Neural progenitor cell (in vitro differentiated cells): ENCODE measurements around the gene CHCT1. TPM values are rescaled to one million over a fixed set of nuclear protein-coding genes. Genes with fewer than 3 reads are reported as not detected.

ENCODE experiments used
- DNase-seq: peaks from one replicate; pipeline ENCODE4 v3.0.0-alpha.2; 2016; ENCODE audit warnings: low spot score
- H2AFZ ChIP-seq: fragments of 200-600 bp; sonication (generic); replicated peaks from 2 replicates; pipeline ENCODE4 v1.6.1; 2016; ENCODE audit warnings: antibody characterized with exemption
- H3F3A ChIP-seq: fragments of 200-600 bp; sonication (generic); 2 replicates; pipeline ENCODE4 v1.6.1; 2016; ENCODE audit warnings: antibody characterized with exemption, low read depth
- H3K27ac ChIP-seq: fragments of 200-600 bp; sonication (generic); 2 replicates; pipeline ENCODE4 v1.5.1; 2016; ENCODE audit warnings: mild to moderate bottlenecking
- H3K27me3 ChIP-seq: fragments of 200-600 bp; sonication (generic); 2 replicates; pipeline ENCODE4 v1.6.1; 2016; ENCODE audit warnings: mild to moderate bottlenecking, moderate library complexity
- H3K36me3 ChIP-seq: fragments of 200-600 bp; sonication (generic); 2 replicates; pipeline ENCODE4 v1.5.1; 2016
- H3K4me1 ChIP-seq: fragments of 200-600 bp; sonication (generic); 2 replicates; pipeline ENCODE4 v1.6.1; 2016; ENCODE audit warnings: mixed run types
- H3K4me2 ChIP-seq: fragments of 200-600 bp; sonication (generic); 2 replicates; pipeline ENCODE4 v1.6.1; 2016
- H3K4me3 ChIP-seq: fragments of 200-600 bp; sonication (generic); 2 replicates; pipeline ENCODE4 v1.5.1; 2016
- H3K79me2 ChIP-seq: fragments of 200-600 bp; sonication (generic); 2 replicates; pipeline ENCODE4 v1.6.1; 2016; ENCODE audit warnings: low read depth
- H3K9ac ChIP-seq: fragments of 200-600 bp; sonication (generic); 2 replicates; pipeline ENCODE4 v1.6.1; 2016
- H3K9me3 ChIP-seq: fragments of 200-600 bp; sonication (generic); 2 replicates; pipeline ENCODE4 v1.5.1; 2016; ENCODE audit warnings: low read depth
- H4K20me1 ChIP-seq: fragments of 200-600 bp; sonication (generic); 2 replicates; pipeline ENCODE4 v1.6.1; 2016; ENCODE audit warnings: low read depth
- H3K27ac Mint-ChIP-seq: 3 replicates; pipeline ENCODE4 v1.8.0; 2021; ENCODE audit warnings: mixed read lengths
- H3K27me3 Mint-ChIP-seq: 2 replicates; pipeline ENCODE4 v1.8.0; 2022; ENCODE audit warnings: low read depth, mild to moderate bottlenecking, inconsistent platforms, moderate library complexity, mixed read lengths; ENCODE audit not compliant: insufficient read depth
- H3K36me3 Mint-ChIP-seq: 3 replicates; pipeline ENCODE4 v1.8.0; 2021; ENCODE audit warnings: mixed read lengths
- H3K4me1 Mint-ChIP-seq: 3 replicates; pipeline ENCODE4 v1.8.0; 2021; ENCODE audit warnings: mixed read lengths
- H3K4me3 Mint-ChIP-seq: 3 replicates; pipeline ENCODE4 v1.8.0; 2021; ENCODE audit warnings: mild to moderate bottlenecking, moderate library complexity, mixed read lengths
- H3K9me3 Mint-ChIP-seq: 3 replicates; pipeline ENCODE4 v1.8.0; 2020; ENCODE audit warnings: mixed read lengths
- CTCF ChIP-seq: fragments of 200-600 bp; sonication (generic); IDR thresholded peaks from 2 replicates; pipeline ENCODE4 v1.5.1; 2017; ENCODE audit warnings: antibody characterized with exemption, mild to moderate bottlenecking
- EZH2 ChIP-seq: fragments of 200-600 bp; sonication (generic); IDR thresholded peaks from 2 replicates; pipeline ENCODE4 v1.6.1; 2017; ENCODE audit warnings: antibody characterized with exemption, mild to moderate bottlenecking, moderate library complexity
- EZH2phosphoT487 ChIP-seq: fragments of 200-600 bp; sonication (generic); IDR thresholded peaks from 2 replicates; pipeline ENCODE4 v1.6.1; 2017; ENCODE audit warnings: antibody characterized with exemption
- total RNA-seq: library from RNA; depleted of rRNA; stranded (reverse); fragments of >200 nt; gene quantifications from 2 replicates; pipeline ENCODE4 v1.2.3, GENCODE V29; 2015; ENCODE audit warnings: low replicate concordance

Gene CHCT1
- total RNA-seq, 1 donor from 2014 or later, result not detected

- no peak overlapping the region for H3K27ac Mint-ChIP-seq
- H3K4me1 ChIP-seq, result no peaks in the 10 kb centered on the region
Observed at GRCh38 chr17:60439501-60439900, 17.2 kb downstream of the CHCT1 start.

DNA sequence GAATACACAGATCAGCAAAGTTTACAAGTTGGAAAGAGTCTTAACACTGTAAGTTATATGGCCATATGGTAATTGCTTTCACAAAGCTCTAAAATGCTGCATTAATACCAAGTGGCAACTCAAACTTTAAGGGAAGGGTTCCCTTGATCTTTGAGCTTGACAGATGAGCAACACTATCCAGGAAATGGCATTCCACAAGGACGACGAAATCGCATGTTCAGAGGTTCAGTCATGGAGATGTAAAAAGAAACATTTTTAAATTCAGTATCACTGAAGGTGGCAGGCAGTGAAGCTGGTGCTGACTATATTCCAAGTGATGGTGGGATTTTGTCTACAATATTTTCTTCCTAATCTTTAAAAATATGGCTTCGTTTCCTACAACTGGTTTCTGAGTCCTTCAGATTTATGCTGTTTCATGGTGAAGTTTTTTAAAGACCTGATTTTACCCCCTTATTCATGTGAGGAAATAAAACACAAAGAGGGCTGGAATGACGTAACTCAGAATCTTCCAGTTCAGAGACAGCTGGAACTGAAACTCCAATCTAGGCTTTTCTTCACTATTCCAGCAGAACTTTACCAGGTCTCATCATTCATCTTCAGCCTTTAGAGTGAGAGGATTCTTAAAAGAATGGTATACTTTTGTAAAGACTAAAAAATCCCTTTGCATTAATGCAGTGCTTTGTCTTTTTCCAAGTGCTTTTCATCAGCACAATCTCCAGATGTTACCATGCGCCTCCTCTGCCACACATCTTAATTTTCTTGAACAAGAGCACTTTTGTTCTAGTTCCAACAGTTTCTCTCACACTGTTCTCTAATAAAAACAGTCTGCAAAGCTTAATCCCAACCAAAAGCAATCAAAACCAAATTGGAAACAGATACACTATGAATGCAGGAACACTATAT, 20.2 kb downstream of the CHCT1 start:
- H3K27me3 Mint-ChIP-seq, result no peaks in the 10 kb centered on the region
- H3K4me3 Mint-ChIP-seq, result no peak overlapping the region
- no peaks in the 10 kb centered on the region for H3K79me2 ChIP-seq
- peaks cover 7% of the 10 kb centered on the region for H3K36me3 ChIP-seq
- no peak overlapping the region for H3K4me2 ChIP-seq
- H3K4me1 ChIP-seq, result no peaks in the 10 kb centered on the region
- peaks cover 7% of the 10 kb centered on the region for H3K36me3 Mint-ChIP-seq
- H3K4me1 Mint-ChIP-seq, result peaks cover 4% of the 10 kb centered on the region
- H3F3A ChIP-seq, result peaks cover 7% of the 10 kb centered on the region
- no peak overlapping the region for H2AFZ ChIP-seq
- no peak overlapping the region for H3K27ac Mint-ChIP-seq
- H3K27me3 ChIP-seq, result no peaks in the 10 kb centered on the region
- DNase-seq, result no peak
- H3K4me3 ChIP-seq, result no peak overlapping the region
- no peaks in the 10 kb centered on the region for H3K9me3 ChIP-seq
- peak overlapping the region; percentile 40 for H3K27ac ChIP-seq
- H4K20me1 ChIP-seq, result no peaks in the 10 kb centered on the region
- TF ChIP-seq EZH2phosphoT487 (no peak), CTCF (no peak), EZH2 (no peak)
- H3K9ac ChIP-seq, result no peak overlapping the region
- H3K9me3 Mint-ChIP-seq, result no peaks in the 10 kb centered on the region

More at GRCh38 chr17:60439501-60439900, 17.2 kb downstream of the CHCT1 start:
- H3K27me3 Mint-ChIP-seq, result peaks cover 4% of the 10 kb centered on the region
- Histone ChIP-seq H3K27me3 (no peaks in the 10 kb centered on the region), H3F3A (peaks cover 7% of the 10 kb centered on the region), H3K79me2 (no peaks in the 10 kb centered on the region), H3K4me3 (no peak overlapping the region), H2AFZ (no peak overlapping the region), H3K9ac (no peak overlapping the region), H3K4me2 (no peak overlapping the region), H3K36me3 (no peaks in the 10 kb centered on the region), H3K27ac (no peak overlapping the region), H3K9me3 (no peaks in the 10 kb centered on the region), H4K20me1 (no peaks in the 10 kb centered on the region)
- H3K36me3 Mint-ChIP-seq, result peaks cover 2% of the 10 kb centered on the region
- peaks cover 4% of the 10 kb centered on the region for H3K4me1 Mint-ChIP-seq
- no peak overlapping the region for H3K4me3 Mint-ChIP-seq
- DNase-seq, result no peak
- H3K9me3 Mint-ChIP-seq, result no peaks in the 10 kb centered on the region
- no peak for TF ChIP-seq EZH2
- TF ChIP-seq CTCF, result no peak
- TF ChIP-seq EZH2phosphoT487, result no peak

- no peaks in the 10 kb centered on the region for H3K9me3 Mint-ChIP-seq
- Histone ChIP-seq H3K4me3 (no peak overlapping the region), H3K9ac (no peak overlapping the region), H4K20me1 (no peaks in the 10 kb centered on the region), H3K27ac (peak overlapping the region; percentile 41), H2AFZ (no peak overlapping the region), H3K79me2 (no peaks in the 10 kb centered on the region), H3K36me3 (peaks cover 11% of the 10 kb centered on the region), H3K27me3 (no peaks in the 10 kb centered on the region), H3F3A (peaks cover 7% of the 10 kb centered on the region), H3K9me3 (no peaks in the 10 kb centered on the region), H3K4me2 (no peak overlapping the region), H3K4me1 (no peaks in the 10 kb centered on the region)
- H3K36me3 Mint-ChIP-seq, result peaks cover 13% of the 10 kb centered on the region
- peaks cover 4% of the 10 kb centered on the region for H3K4me1 Mint-ChIP-seq
- H3K27ac Mint-ChIP-seq, result no peak overlapping the region
- H3K27me3 Mint-ChIP-seq, result no peaks in the 10 kb centered on the region
- TF ChIP-seq EZH2, result no peak
- no peak for TF ChIP-seq EZH2phosphoT487
- no peak for TF ChIP-seq CTCF
- no peak for DNase-seq
- H3K4me3 Mint-ChIP-seq, result no peak overlapping the region
Observed at GRCh38 chr17:60443713-60444112, 21.4 kb downstream of the CHCT1 start.
